Esophagus muscularis mucosa (tissue), 4 donors: ENCODE results near the gene SLC26A9. TPM values are rescaled to one million over a fixed set of nuclear protein-coding genes. Genes with fewer than 3 reads are reported as not detected.

Experiments used
- DNase-seq: peaks from one replicate; pipeline ENCODE4 v3.0.0-alpha.2; 2017; ENCODE audit errors: extremely low spot score
- H3K27ac ChIP-seq, 4 donors: fragments of 200-600 bp; sonication (generic); replicated peaks in 1 of 4; 1 replicate in 3 of 4; 2 replicates in 1 of 4; pipeline ENCODE4 v1.5.1; 2016 to 2019; ENCODE audit warnings: mild to moderate bottlenecking in 1 of 4
- H3K27me3 ChIP-seq, 4 donors: fragments of 200-600 bp; sonication (generic); one replicate each; pipeline versions ENCODE4 v1.5.1 to v1.6.0; 2016 to 2019
- H3K36me3 ChIP-seq, 4 donors: fragments of 200-600 bp; sonication (generic); one replicate each; pipeline ENCODE4 v1.5.1; 2016 to 2019
- H3K4me1 ChIP-seq, 4 donors: fragments of 200-600 bp; sonication (generic); one replicate each; pipeline ENCODE4 v1.5.1; 2016 to 2019
- H3K4me3 ChIP-seq, 4 donors: fragments of 200-600 bp; sonication (generic); 1 replicate in 2 of 4; 2 replicates in 2 of 4; pipeline ENCODE4 v1.5.1; 2016 to 2019; ENCODE audit warnings: mild to moderate bottlenecking in 4 of 4, moderate library complexity in 1 of 4
- H3K9me3 ChIP-seq, 4 donors: fragments of 200-600 bp; sonication (generic); 1 replicate in 3 of 4; 2 replicates in 1 of 4; pipeline ENCODE4 v1.5.1; 2016 to 2019
- EP300 ChIP-seq: sonication (generic); formaldehyde crosslinking; IDR thresholded peaks from one replicate; pipeline ENCODE4 v1.6.1; 2017; ENCODE audit warnings: antibody characterized with exemption
- POLR2A ChIP-seq: fragments of 450-650 bp; IDR thresholded peaks from one replicate; pipeline ENCODE4 v1.6.1; 2017; ENCODE audit warnings: antibody characterized with exemption, moderate library complexity, mild to moderate bottlenecking, low read depth
- POLR2AphosphoS5 ChIP-seq, 2 donors: sonication (generic); formaldehyde crosslinking; IDR thresholded peaks; one replicate each; pipeline ENCODE4 v1.6.1; 2017; ENCODE audit warnings: antibody characterized with exemption in 2 of 2
- WGBS: methylation state at CpG from one replicate; pipeline ENCODE4 v1.1.5; 2018; 5-methylcytosine and 5-hydroxymethylcytosine counted together
- intact Hi-C: fragments of 100-400 bp; cut with DNase I; formaldehyde crosslinking; loops from one replicate; pipeline ENCODE4 v1.15.1; 2023
- total RNA-seq, 4 donors: library from RNA; depleted of rRNA; stranded (reverse); fragments of >200 nt; gene quantifications; one replicate each; pipeline versions ENCODE4 v1.1.0 to v1.2.1, GENCODE V29; 2016
- TF ChIP-seq, protein P1 (sequence below), 3 experiments: fragments of 200-600 bp in 2 of 3; fragments of 450-650 bp in 1 of 3; sonication (generic) in 2 of 3; IDR thresholded peaks; one replicate each; pipeline ENCODE4 v1.5.1; 2017 to 2019; ENCODE audit warnings: antibody characterized with exemption in 3 of 3, mild to moderate bottlenecking in 2 of 3, moderate library complexity in 1 of 3

Gene SLC26A9
- total RNA-seq, 4 donors from 2014 or later = under 0.01 TPM; not detected in 3

DNA sequence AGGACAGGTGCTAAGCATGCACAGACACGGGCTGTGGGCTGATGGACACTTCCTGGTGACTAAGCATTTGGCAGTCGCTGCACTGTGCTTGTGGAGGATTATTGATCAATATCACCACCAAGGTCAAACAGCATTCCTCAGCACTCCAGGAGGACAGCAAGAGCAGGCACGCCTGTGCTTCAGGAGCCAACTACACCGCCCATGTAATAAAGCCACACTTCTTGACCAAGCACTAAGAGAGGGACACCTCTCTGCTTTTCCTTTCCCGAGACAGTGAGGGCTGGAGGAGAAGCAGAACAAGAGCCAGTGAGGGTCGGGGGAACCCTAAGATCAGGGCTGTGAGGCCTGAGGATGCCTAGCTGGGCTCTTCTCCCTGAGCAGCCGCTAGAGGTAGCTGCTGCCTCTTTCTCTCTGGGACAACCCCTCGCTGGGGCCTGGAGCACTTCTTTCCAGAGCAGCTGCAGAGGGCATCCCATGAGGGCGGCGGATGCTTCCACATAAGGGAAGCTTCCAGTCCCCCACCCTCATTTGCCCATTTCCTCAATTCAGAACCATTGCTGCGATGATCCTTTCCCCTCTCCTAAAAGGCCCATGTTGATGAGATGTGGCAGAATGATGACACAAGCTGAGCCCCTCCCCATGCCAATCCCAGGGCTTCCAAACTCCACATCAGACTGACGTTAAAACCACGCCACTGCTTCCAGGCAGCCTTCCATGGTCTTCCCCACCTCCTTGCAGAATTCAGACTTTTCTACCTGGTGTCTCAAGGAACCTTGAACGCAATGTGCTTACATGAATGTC lies 40.9 kb upstream of the SLC26A9 start:
- intact Hi-C loops = loop anchor here (5.0 kb wide), 1 partner anchor 123 kb away; no protein-coding TSS in a partner anchor
- no peak for DNase-seq
- Histone ChIP-seq H3K4me3 (no peak overlapping the region), H3K36me3 (peaks cover 0 to 2% (median 0%) of the 10 kb centered on the region in 4 donors), H3K9me3 (no peaks in the 10 kb centered on the region), H3K27me3 (no peaks in the 10 kb centered on the region), H3K4me1 (peaks cover 3 to 25% (median 16%) of the 10 kb centered on the region in 4 donors), H3K27ac (no peak overlapping the region)
- 48% methylated on average over 14 of the region's 14 CpGs for WGBS
- TF ChIP-seq EP300 = no peak
- TF ChIP-seq, protein P1, sequence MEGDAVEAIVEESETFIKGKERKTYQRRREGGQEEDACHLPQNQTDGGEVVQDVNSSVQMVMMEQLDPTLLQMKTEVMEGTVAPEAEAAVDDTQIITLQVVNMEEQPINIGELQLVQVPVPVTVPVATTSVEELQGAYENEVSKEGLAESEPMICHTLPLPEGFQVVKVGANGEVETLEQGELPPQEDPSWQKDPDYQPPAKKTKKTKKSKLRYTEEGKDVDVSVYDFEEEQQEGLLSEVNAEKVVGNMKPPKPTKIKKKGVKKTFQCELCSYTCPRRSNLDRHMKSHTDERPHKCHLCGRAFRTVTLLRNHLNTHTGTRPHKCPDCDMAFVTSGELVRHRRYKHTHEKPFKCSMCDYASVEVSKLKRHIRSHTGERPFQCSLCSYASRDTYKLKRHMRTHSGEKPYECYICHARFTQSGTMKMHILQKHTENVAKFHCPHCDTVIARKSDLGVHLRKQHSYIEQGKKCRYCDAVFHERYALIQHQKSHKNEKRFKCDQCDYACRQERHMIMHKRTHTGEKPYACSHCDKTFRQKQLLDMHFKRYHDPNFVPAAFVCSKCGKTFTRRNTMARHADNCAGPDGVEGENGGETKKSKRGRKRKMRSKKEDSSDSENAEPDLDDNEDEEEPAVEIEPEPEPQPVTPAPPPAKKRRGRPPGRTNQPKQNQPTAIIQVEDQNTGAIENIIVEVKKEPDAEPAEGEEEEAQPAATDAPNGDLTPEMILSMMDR (IDR thresholded peaks at IDR 0.05) = peak; percentile 42 to 63 (median 56)

DNA sequence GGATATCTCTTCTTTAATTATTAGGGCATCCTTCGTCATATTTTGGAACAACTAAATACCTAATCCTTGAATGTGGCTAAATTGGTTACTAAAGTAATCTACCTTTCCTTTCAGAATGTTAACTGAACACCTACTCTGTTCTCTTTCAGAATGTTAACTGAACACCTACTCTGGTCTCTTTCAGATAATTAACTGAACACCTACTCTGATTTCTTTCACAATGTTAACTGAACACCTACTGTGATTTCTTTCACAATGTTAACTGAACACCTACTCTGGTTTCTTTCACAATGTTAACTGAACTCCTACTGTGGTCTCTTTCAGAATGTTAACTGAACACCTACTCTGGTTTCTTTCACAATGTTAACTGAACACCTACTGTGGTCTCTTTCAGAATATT lies 38.0 kb upstream of the SLC26A9 start:
- Histone ChIP-seq H3K27me3 (no peaks in the 10 kb centered on the region), H3K4me3 (no peak overlapping the region), H3K9me3 (no peaks in the 10 kb centered on the region), H3K27ac (no peak overlapping the region), H3K36me3 (peaks cover 0 to 2% (median 0%) of the 10 kb centered on the region in 4 donors), H3K4me1 (peaks cover under 1 to 19% (median 7%) of the 10 kb centered on the region in 4 donors)
- intact Hi-C loops = loop anchor here (5.0 kb wide), 1 partner anchor 126 kb away; no protein-coding TSS in a partner anchor
- 96% methylated on average over 1 of the region's 1 CpG for WGBS
- TF ChIP-seq POLR2AphosphoS5 (IDR thresholded peaks at IDR 0.05) (no peak), POLR2A (no peak), EP300 (no peak)
- TF ChIP-seq, protein P1 (IDR thresholded peaks at IDR 0.05) = no peak
- DNase-seq = no peak

DNA sequence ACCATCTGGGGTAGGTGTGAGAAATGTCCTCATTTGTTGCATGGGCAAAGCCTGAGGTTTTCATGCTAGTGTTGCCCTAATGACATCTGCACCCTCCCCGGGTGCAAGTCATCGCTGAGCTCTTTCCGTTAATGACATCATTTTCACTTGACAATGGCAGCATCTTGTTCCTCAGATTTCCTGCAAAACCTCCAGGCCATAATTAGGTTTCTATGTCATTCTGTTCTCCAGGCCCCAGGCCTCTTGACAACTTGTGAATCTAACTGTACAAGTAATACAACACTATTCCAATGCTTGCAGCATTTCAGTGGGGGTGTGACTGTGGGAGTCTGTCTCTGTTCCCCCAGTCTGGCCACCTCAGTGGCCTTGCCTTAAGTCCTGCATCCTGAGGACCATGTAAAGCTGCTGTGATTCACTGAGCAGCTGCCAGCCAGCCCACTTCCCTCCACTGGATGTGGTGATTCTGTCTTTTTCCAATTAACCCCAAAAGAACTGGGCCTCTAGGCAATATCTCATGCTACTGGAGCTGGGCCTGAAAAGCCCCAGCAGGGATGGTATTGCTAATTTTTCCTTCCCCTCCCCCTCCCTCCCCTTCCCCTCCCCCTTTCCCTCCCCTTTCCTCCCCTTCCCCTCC lies 37.1 kb upstream of the SLC26A9 start:
- no peak for DNase-seq
- H3K9me3 ChIP-seq = no peaks in the 10 kb centered on the region
- 61% methylated on average over 3 of the region's 3 CpGs for WGBS
- H3K27ac ChIP-seq = no peak overlapping the region
- peaks cover 0 to 2% (median 0%) of the 10 kb centered on the region in 4 donors for H3K36me3 ChIP-seq
- peaks cover 0 to 5% (median 0%) of the 10 kb centered on the region in 4 donors for H3K27me3 ChIP-seq
- H3K4me3 ChIP-seq = no peak overlapping the region
- peaks cover 0 to 16% (median 11%) of the 10 kb centered on the region in 4 donors for H3K4me1 ChIP-seq
- TF ChIP-seq POLR2AphosphoS5 (IDR thresholded peaks at IDR 0.05) (no peak), POLR2A (no peak), EP300 (no peak)
- TF ChIP-seq, protein P1 (IDR thresholded peaks at IDR 0.05) = no peak
- intact Hi-C loops = loop anchor here (5.0 kb wide), 1 partner anchor 127 kb away; no protein-coding TSS in a partner anchor

DNA sequence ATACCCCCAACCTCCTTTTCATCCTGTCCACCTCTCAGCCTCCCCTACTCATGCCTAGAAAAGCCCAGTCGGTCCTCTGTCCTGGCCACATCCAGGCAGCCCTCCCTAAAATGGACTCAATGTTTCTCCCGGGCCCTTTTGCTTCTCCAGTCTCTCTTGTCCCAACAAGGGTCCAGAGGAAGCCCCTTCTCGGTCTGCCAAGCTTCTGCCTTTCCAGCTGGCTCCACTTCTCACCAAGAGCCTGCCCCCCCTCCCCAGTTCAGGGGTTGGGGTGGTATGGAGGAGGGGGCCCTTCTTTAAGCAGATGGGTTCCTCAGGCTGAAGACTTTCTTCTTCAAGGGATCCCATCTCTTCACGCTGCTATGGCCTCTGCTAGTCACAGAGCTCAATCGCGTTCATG lies 36.0 kb upstream of the SLC26A9 start:
- Histone ChIP-seq H3K27me3 (peaks cover 0 to 5% (median 0%) of the 10 kb centered on the region in 4 donors), H3K27ac (no peak overlapping the region), H3K36me3 (peaks cover 0 to 2% (median 0%) of the 10 kb centered on the region in 4 donors), H3K4me3 (no peak overlapping the region), H3K9me3 (no peaks in the 10 kb centered on the region), H3K4me1 (peaks cover 0 to 19% (median 6%) of the 10 kb centered on the region in 4 donors)
- WGBS = 85% methylated on average over 6 of the region's 6 CpGs
- TF ChIP-seq EP300 = no peak
- TF ChIP-seq POLR2A = no peak
- TF ChIP-seq, protein P1 (IDR thresholded peaks at IDR 0.05) = no peak
- no peak for TF ChIP-seq POLR2AphosphoS5 (IDR thresholded peaks at IDR 0.05)
- DNase-seq = no peak
- intact Hi-C loops = loop anchor here (5.0 kb wide), 1 partner anchor 387 kb away; no protein-coding TSS in a partner anchor
